ENCODE results near the gene EFCAB13.
"Not testable (repeated sequence)": the region's sequence is repeated elsewhere in the genome, so short reads cannot be mapped to it uniquely, and the experiment has no call there.

The EFCAB13 gene

GRCh38 chr17:47325176-47325575 is 1.4 kb downstream of the EFCAB13 start:
- no peak for DNase-seq (ENCODE audit: low spot score)

GRCh38 chr17:47330548-47330947 is 6.8 kb downstream of the EFCAB13 start:
- DNase-seq (ENCODE audit: low spot score): no peak

DNA sequence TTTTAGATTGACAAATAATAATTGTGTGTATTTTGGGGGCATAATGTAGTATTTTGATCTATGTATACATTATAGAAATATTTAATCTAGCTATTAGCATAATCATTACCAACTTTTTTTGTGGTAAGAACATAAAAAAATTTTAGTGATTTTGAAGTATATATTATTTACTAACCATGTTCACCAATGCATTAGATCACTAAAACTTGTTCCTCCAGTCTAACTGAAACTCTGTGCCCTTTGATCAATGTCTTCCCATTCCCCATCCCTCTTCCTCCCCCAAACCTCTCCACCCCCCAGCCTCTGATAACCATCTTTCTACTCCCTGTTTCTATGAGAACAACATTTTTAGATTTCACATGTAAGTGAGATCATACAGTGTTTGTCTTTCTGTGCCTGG is 8.5 kb downstream of the EFCAB13 start:
- no peak for DNase-seq (ENCODE audit: low spot score)

DNA sequence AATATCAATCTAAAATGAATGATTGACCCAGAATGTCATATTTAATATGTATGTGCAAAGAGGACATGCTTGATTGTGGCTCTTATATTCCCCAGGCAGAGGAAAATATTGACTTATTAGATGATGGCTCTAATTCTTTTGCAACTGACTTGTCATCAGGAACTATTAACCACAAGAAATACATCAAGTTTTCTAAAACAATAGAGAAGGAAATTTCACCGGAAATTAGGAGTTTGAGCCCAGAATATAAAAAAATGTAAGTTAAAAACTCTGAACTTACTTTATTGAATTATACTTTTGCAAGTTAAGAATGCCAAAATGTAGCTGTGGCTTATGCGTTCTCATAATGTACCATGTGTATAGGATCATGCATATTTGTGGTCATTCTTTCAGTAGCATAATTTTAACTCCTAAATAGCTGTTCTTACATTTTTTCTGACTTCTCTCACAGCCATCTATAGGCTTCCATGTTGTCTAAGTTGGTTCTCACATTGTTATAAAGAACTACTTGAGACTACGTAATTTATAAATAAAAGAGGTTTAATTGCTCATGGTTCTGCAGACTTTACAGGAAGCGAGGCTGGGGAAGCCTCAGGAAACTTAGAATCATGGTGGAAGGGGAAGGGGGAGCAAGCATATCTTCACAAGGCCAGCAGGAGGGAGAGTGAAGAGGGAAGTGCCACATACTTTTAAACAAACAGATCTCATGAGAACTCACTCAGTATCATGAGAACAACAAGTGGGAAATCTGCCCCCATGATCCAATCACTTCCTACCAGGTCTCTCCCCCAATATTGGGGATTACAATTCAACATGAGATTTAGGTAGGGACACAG is 11.6 kb downstream of the EFCAB13 start:
- DNase-seq (ENCODE audit: low spot score): no peak

GRCh38 chr17:47338026-47338425 is 14.3 kb downstream of the EFCAB13 start:
- DNase-seq (ENCODE audit: low spot score): no peak

GRCh38 chr17:47352848-47353247 is 29.1 kb downstream of the EFCAB13 start:
- DNase-seq (ENCODE audit: low spot score): no peak

GRCh38 chr17:47358652-47359051 is 34.9 kb downstream of the EFCAB13 start:
- DNase-seq (ENCODE audit: low spot score): no peak

DNA sequence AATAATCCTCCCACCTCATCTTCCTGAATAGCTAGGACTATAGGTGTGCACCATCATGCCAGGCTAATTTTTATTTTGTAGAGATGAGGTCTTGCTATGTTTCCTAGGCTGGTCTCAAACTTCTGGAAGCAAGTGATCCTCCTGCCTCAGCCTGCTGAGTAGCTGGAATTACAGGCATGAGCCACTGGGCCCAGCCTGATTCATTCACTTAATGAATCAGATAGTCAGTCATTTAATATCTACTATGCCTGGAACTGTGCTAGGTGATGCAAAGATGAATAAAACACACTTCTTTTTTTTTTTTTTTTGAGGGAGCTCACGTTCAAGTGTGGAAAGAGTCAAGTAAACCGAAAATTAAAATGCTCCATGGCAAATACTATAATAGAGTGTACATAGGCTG is 39.4 kb downstream of the EFCAB13 start:
- DNase-seq (ENCODE audit: low spot score): no peak

- no peak for DNase-seq (ENCODE audit: low spot score)
Observed at GRCh38 chr17:47367257-47367656, 43.5 kb downstream of the EFCAB13 start.

- no peak for DNase-seq (ENCODE audit: low spot score)
Observed at GRCh38 chr17:47368262-47368661, 44.5 kb downstream of the EFCAB13 start.

GRCh38 chr17:47370899-47371298 is 47.1 kb downstream of the EFCAB13 start:
- not testable (repeated sequence) for DNase-seq (ENCODE audit: low spot score)

- no peak for DNase-seq (ENCODE audit: low spot score)
Observed at GRCh38 chr17:47373002-47373401, 49.2 kb downstream of the EFCAB13 start.

DNA sequence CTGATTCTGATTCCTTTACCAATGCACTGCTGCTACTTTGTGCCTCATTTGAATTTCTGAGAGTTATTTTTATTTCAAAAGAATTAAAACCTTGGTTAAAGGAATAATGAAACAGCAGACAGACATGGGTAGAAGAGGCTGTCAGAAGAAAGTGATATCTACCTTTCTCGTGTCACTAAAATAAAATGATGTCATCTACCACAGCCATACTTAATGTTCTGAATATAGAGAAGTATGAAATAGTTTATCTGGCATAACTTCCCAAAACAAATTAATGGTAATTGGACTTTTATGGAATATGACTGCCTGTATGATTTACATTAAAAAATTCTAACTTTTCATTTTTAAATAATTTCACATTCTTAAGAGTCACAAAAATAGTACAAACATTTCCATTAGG is 52.5 kb downstream of the EFCAB13 start:
- no peak for DNase-seq (ENCODE audit: low spot score)

- no peak for DNase-seq (ENCODE audit: low spot score)
Observed at GRCh38 chr17:47388825-47389224, 65.1 kb downstream of the EFCAB13 start.

DNA sequence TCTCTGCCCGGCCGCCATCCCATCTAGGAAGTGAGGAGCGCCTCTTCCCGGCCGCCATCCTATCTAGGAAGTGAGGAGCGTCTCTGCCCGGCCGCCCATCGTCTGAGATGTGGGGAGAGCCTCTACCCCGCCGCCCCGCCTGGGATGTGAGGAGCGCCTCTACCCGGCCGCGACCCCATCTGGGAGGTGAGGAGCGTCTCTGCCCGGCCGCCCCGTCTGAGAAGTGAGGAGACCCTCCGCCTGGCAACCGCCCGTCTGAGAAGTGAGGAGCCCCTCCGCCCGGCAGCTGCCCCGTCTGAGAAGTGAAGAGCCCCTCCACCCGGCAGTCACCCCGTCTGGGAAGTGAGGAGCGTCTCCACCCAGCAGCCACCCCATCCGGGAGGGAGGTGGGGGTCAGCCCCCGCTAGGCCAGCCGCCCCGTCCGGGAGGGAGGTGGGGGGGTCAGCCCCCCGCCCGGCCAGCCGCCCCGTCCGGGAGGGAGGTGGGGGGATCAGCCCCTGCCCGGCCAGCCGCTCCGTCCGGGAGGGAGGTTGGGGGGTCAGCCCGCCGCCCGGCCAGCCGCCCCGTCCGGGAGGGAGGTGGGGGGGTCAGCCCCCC is 73.9 kb downstream of the EFCAB13 start:
- DNase-seq (ENCODE audit: low spot score): not testable (repeated sequence)

DNA sequence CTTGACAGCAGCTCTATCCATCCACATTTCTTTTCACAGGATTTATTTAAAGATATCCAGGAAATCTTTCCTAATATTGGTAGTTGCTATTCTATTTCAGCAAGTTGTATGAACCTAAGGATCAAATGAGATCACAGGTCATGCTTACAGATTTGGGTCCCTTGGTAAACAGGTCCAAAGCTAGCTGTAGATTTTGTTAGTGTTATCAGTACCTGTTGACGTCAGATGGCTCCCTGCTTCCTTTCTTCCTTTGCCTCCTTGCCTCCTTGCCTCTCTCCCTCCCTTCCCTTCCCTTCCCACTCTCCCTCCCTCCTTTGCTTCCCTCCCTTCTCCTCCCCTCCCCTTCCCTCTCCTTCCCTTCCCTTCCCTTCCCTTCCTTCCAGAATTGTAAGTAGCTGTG is 76.6 kb downstream of the EFCAB13 start:
- DNase-seq (ENCODE audit: low spot score): no peak

DNA sequence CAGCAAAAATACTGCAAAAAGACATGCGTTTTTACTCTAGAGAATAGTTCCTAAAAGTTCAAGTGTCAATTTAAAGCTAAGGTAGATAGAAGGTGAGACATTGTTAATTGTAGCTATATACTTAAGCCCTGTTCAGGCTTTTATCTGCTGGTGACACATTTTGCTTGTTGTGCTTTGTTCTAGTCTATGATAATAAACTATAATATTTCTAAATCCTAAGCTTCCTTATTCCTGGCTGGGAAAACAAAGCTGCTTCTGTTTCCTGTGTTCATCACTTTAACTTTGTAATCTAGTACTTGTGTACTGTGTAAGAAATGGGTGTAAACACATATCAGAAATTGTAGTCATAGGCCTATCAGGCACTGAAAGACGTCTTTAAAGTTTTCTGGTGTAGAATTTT is 77.3 kb downstream of the EFCAB13 start:
- no peak for DNase-seq (ENCODE audit: low spot score)

GRCh38 chr17:47404006-47404405 is 80.3 kb downstream of the EFCAB13 start:
- no peak for DNase-seq (ENCODE audit: low spot score)

DNA sequence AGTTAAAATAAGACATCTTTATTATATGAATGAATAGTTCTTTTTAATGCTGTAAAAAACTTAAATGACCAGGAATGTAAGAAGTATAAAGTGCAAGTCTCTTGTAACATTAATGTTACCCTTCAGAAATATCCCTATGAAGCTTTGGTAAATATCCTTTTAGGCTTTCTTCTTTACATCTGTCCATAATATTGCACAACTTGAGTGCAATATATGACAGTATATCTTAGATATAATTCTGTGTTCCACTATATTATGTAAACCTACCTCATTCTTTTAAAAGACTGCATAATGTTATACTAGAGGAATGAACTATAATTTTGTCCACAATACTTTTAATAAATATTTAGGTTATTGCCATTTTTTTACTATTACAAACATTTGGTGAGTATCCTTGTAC is 81.1 kb downstream of the EFCAB13 start:
- DNase-seq (ENCODE audit: low spot score): no peak

GRCh38 chr17:47413872-47414271 is 90.1 kb downstream of the EFCAB13 start:
- DNase-seq (ENCODE audit: low spot score): no peak

DNA sequence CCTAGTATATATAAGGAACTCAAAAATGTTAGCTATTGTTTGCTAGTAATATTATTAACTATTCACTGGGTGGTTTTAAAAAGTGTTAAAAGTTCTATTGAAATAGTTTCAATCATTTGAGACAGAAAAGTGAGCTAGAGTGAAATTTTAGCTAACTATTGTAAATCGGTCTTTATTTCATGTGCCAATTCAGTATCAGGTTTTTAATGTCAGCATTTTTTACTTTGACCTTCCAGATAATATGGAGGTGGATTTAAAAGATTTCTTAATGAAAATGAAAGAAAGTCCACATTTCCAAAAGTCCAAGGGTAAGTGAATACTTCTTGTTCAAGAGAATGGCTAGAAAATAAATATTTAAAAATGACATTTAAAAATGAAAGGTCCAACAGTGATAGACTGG is 90.9 kb downstream of the EFCAB13 start:
- no peak for DNase-seq (ENCODE audit: low spot score)

DNA sequence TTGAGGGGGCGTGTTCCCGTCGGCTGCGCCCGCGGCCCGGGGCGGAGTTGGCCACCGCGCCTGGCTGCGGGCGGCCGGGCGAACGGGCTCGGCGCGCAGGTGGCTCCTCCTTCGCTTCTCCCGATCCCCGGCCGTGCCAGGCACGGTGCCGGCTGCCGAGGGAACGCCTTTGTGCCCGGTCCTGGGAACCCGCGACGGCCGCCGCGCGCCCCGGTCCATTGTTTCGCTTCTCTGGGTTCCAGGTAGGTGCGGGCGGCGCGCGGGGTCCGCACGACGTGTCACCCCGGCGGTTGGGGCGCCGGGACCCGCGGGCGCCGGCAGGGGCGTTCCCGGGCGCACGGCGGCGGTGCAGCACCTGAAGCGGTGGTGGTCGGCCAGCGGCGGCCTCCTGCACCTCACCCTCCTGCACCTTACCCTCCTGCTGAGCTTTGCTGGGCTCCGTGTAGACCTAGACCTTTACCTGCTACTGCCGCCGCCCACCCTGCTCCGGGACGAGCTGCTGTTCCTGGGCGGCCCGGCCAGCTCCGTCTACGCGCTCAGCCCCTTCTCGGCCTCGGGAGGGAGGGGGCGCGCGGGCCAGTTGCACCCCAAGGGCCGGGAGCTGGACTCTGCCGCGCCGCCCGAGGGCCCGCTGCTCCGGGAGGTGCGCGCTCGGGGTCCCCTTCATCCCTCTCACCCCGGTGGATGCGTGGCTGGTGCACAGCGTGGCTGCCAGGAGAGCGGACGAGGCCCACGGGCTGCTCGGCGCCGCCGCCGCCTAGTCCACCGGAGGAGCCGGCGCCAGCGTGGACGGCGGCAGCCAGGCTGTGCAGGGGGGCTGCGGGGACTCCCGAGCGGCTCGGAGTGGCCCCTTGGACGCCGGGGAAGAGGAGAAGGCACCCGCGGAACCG is 99.9 kb downstream of the EFCAB13 start:
- no peak for DNase-seq (ENCODE audit: low spot score)

DNA sequence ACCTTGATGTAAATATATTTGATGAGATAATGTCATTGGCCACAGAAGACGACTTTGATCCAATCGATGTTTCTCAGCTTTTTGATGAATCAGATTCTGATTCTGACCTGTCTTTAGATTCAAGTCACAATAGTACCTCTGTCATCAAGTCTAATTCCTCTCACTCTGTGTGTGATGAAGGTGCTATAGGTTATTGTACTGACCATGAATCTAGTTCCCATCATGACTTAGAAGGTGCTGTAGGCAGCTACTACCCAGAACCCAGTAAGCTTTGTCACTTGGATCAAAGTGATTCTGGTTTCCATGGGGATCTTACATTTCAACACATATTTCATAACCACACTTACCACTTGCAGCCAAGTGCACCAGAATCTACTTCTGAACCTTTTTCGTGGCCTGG is 101.5 kb downstream of the EFCAB13 start:
- not testable (repeated sequence) for DNase-seq (ENCODE audit: low spot score)
